ENCODE results near the gene NEIL3. TPM values are rescaled to one million over a fixed set of nuclear protein-coding genes. Genes with fewer than 3 reads are reported as not detected.

The NEIL3 gene
- total RNA-seq, 4 donors from 2014 or later = 0.57 TPM; not detected in 3

DNA sequence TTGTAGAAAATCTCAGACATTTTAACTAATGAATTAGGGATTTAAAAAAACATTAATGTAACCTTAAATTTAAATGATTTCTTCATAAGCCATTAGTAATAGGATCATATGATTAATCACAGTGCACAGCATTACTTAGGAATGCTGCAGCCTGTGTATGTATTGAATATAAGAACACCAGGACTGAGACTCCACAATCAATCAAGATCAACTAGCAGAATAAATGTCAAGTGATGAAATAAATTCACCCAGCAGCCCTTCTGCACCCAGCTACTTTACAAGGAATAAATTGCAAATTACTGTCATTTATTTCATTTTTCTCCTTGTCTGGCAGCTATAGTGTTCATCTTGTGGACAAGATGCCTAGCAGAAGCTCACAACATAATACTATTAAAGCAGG, 46.5 kb downstream of the NEIL3 start:
- Histone ChIP-seq H3K27ac (no peak overlapping the region), H3K9me3 (no peaks in the 10 kb centered on the region), H3K4me1 (no peaks in the 10 kb centered on the region), H3K36me3 (no peaks in the 10 kb centered on the region), H3K27me3 (no peaks in the 10 kb centered on the region), H3K4me3 (no peak overlapping the region)
- no peak for ATAC-seq
- TF ChIP-seq, protein P1, sequence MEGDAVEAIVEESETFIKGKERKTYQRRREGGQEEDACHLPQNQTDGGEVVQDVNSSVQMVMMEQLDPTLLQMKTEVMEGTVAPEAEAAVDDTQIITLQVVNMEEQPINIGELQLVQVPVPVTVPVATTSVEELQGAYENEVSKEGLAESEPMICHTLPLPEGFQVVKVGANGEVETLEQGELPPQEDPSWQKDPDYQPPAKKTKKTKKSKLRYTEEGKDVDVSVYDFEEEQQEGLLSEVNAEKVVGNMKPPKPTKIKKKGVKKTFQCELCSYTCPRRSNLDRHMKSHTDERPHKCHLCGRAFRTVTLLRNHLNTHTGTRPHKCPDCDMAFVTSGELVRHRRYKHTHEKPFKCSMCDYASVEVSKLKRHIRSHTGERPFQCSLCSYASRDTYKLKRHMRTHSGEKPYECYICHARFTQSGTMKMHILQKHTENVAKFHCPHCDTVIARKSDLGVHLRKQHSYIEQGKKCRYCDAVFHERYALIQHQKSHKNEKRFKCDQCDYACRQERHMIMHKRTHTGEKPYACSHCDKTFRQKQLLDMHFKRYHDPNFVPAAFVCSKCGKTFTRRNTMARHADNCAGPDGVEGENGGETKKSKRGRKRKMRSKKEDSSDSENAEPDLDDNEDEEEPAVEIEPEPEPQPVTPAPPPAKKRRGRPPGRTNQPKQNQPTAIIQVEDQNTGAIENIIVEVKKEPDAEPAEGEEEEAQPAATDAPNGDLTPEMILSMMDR (IDR thresholded peaks at IDR 0.05) = no peak
- TF ChIP-seq POLR2A (IDR thresholded peaks at IDR 0.05) (no peak), POLR2AphosphoS5 (IDR thresholded peaks at IDR 0.05) (no peak), EP300 (IDR thresholded peaks at IDR 0.05) (no peak)

DNA sequence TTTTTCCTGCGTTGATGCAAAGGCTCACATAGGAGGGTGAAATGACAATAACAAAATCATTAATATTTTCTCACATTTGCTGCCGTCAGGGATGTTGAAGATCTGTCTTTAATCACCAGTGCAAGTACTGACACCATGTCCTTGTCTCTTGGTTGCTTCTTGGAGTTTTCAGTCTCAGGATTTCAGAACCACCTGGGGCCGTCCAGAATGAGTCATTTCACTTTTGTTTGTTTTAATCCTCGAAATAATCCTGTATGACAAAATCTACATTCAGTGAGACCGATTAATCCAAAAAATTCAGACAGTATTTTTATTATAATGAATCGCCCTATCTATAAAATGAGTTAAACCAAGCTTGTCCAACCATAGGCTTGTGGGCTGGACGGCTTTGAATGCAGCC, 47.2 kb downstream of the NEIL3 start:
- Histone ChIP-seq H3K27ac (no peak overlapping the region), H3K4me3 (no peak overlapping the region), H3K9me3 (no peaks in the 10 kb centered on the region), H3K27me3 (no peaks in the 10 kb centered on the region), H3K4me1 (no peaks in the 10 kb centered on the region), H3K36me3 (no peaks in the 10 kb centered on the region)
- TF ChIP-seq EP300 (IDR thresholded peaks at IDR 0.05) = no peak
- TF ChIP-seq POLR2A (IDR thresholded peaks at IDR 0.05) = no peak
- TF ChIP-seq, protein P1 (IDR thresholded peaks at IDR 0.05) = no peak
- no peak for TF ChIP-seq POLR2AphosphoS5 (IDR thresholded peaks at IDR 0.05)
- ATAC-seq = no peak
- 81 to 95% methylated on average over 7 of the region's 7 CpGs for WGBS, 2 donors (ENCODE audit: low coverage in 1 of 2)

DNA sequence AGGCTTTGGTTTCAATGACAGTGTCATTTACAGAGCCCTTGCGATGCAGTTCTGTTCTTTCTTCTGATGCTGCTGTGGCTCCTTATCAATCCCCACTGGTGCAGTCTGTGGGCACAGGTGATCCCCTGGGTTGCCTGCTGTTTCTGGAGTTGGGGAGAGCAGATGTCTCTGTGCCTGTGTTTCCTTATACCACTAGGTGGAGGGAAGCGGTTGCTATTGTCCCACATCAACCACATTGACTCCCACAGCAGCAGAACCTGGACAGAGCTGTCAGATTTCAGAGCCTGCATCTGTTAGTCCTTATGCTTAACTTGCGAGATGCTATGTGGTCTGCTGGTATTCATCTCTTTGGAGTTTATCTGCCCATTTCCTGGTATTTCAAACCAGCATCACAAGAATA, 57.7 kb downstream of the NEIL3 start:
- TF ChIP-seq, protein P1 (IDR thresholded peaks at IDR 0.05) = no peak
- TF ChIP-seq EP300 (IDR thresholded peaks at IDR 0.05) (no peak), POLR2A (IDR thresholded peaks at IDR 0.05) (no peak), POLR2AphosphoS5 (IDR thresholded peaks at IDR 0.05) (no peak)
- ATAC-seq = no peak
- WGBS, 2 donors (ENCODE audit: low coverage in 1 of 2) = 83% methylated on average over 2 to 3 of the region's 3 CpGs

DNA sequence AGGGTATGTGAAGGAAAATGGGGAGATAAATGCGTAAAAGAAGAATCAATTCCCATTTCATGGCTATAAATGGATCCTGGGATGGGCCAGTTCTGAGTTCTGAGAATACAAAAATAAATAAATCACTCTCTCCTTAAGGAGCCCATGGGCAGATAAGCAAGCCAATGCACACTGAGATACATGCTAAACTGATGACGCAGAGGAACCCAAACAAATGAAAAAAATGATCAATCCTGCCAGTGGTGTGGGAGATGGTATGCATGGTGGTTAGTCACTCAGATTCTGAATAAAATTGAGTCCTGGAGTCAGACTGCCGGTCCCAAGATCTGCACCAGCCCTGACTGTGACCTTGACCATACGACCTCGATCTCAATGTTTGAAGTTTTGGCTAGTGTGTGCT, 59.7 kb downstream of the NEIL3 start:
- H3K4me1 ChIP-seq = no peaks in the 10 kb centered on the region
- H3K27me3 ChIP-seq = no peaks in the 10 kb centered on the region
- ATAC-seq = no peak
- WGBS, 2 donors (ENCODE audit: low coverage in 1 of 2) = 87 to 90% methylated on average over 4 to 5 of the region's 5 CpGs
- TF ChIP-seq POLR2AphosphoS5 (IDR thresholded peaks at IDR 0.05) (no peak), EP300 (IDR thresholded peaks at IDR 0.05) (no peak), POLR2A (IDR thresholded peaks at IDR 0.05) (no peak)
- TF ChIP-seq, protein P1 (IDR thresholded peaks at IDR 0.05) = no peak
- H3K36me3 ChIP-seq = no peaks in the 10 kb centered on the region
- H3K9me3 ChIP-seq = no peaks in the 10 kb centered on the region
- H3K4me3 ChIP-seq = no peak overlapping the region
- no peak overlapping the region for H3K27ac ChIP-seq

More for the DNA sequence above, 57.7 kb downstream of the NEIL3 start:
- H3K4me3 ChIP-seq = no peak overlapping the region
- H3K36me3 ChIP-seq = no peaks in the 10 kb centered on the region
- H3K27me3 ChIP-seq = no peaks in the 10 kb centered on the region
- H3K27ac ChIP-seq = no peak overlapping the region
- H3K9me3 ChIP-seq = no peaks in the 10 kb centered on the region
- H3K4me1 ChIP-seq = no peaks in the 10 kb centered on the region

DNA sequence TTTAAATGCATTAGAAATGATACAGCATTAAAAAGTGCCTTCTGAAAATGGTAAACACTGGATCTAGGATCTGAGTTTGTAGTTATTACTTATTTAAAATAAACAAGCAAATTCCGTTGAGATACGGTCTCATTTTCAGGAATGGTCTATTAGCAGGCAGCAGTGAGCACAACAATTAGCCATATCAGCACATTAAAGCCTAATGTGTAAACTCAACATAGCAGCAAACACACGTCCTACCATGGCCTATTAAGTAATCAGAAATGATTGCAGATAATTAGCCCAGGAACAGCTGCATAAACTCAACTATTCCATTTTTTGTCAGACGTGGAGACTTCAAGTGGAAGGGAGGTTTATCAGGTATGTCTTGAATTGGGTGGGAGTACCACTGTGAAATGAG, 61.8 kb downstream of the NEIL3 start:
- 42 to 70% methylated on average over 4 of the region's 4 CpGs for WGBS, 2 donors (ENCODE audit: low coverage in 1 of 2)
- Histone ChIP-seq H3K4me1 (no peaks in the 10 kb centered on the region), H3K36me3 (no peaks in the 10 kb centered on the region), H3K27ac (no peak overlapping the region), H3K4me3 (no peak overlapping the region), H3K9me3 (no peaks in the 10 kb centered on the region), H3K27me3 (no peaks in the 10 kb centered on the region)
- TF ChIP-seq, protein P1 (IDR thresholded peaks at IDR 0.05) = no peak
- TF ChIP-seq POLR2AphosphoS5 (IDR thresholded peaks at IDR 0.05) (no peak), POLR2A (IDR thresholded peaks at IDR 0.05) (no peak), EP300 (IDR thresholded peaks at IDR 0.05) (no peak)
- no peak for ATAC-seq

Data from gastroesophageal sphincter (tissue), 4 donors.